HG03342 (cell line): ENCODE measurements around the gene AKAP12.

Experiments used
- ATAC-seq: cut with Tn5 transposase; IDR thresholded peaks from one replicate; pipeline ENCODE4 v1.9.1; 2021; ENCODE audit warnings: mild to moderate bottlenecking, moderate library complexity; ENCODE audit not compliant: unreplicated experiment

AKAP12 gene

GRCh38 chr6:151232899-151233298 lies 6.9 kb upstream of the AKAP12 start:
- ATAC-seq: no peak

GRCh38 chr6:151233731-151234130 lies 6.0 kb upstream of the AKAP12 start:
- ATAC-seq: no peak

GRCh38 chr6:151236668-151237401 lies 2.9 kb upstream of the AKAP12 start:
- ATAC-seq: no peak

- no peak for ATAC-seq
Measured at GRCh38 chr6:151240036-151240685, 394 bp downstream of the AKAP12 start.

- ATAC-seq: no peak
Measured at GRCh38 chr6:151240791-151241642, 1.2 kb downstream of the AKAP12 start.

GRCh38 chr6:151241853-151242252 lies 2.1 kb downstream of the AKAP12 start:
- ATAC-seq: no peak

- ATAC-seq: no peak
Measured at GRCh38 chr6:151242420-151242861, 2.7 kb downstream of the AKAP12 start.

GRCh38 chr6:151243481-151243880 lies 3.7 kb downstream of the AKAP12 start:
- no peak for ATAC-seq

- ATAC-seq: no peak
Measured at GRCh38 chr6:151247490-151247889, 7.7 kb downstream of the AKAP12 start.

GRCh38 chr6:151248295-151248694 lies 8.5 kb downstream of the AKAP12 start:
- no peak for ATAC-seq

- ATAC-seq: no peak
Measured at GRCh38 chr6:151252634-151253033, 12.9 kb downstream of the AKAP12 start.

- no peak for ATAC-seq
Measured at GRCh38 chr6:151254451-151255081, 14.8 kb downstream of the AKAP12 start.

GRCh38 chr6:151255811-151256210 lies 16.0 kb downstream of the AKAP12 start:
- ATAC-seq: no peak

- no peak for ATAC-seq
Measured at GRCh38 chr6:151257985-151258445, 18.2 kb downstream of the AKAP12 start.

- ATAC-seq: no peak
Measured at GRCh38 chr6:151260205-151260604, 20.4 kb downstream of the AKAP12 start.

GRCh38 chr6:151263035-151263434 lies 23.3 kb downstream of the AKAP12 start:
- no peak for ATAC-seq

GRCh38 chr6:151263967-151264366 lies 24.2 kb downstream of the AKAP12 start:
- ATAC-seq: no peak

- ATAC-seq: no peak
Measured at GRCh38 chr6:151265282-151265681, 25.5 kb downstream of the AKAP12 start.

GRCh38 chr6:151269321-151269995 lies 29.7 kb downstream of the AKAP12 start:
- no peak for ATAC-seq

- no peak for ATAC-seq
Measured at GRCh38 chr6:151275121-151275520, 35.4 kb downstream of the AKAP12 start.
